Neural cell (in vitro differentiated cells): Measurements from ENCODE around the gene FAM20C. TPM values are rescaled to one million over a fixed set of nuclear protein-coding genes. Genes with fewer than 3 reads are reported as not detected.

Experiments used
- H2AFZ ChIP-seq: fragments of 200-600, 300-800 bp; sonication (generic), shearing (Covaris generic); 2 replicates; pipeline ENCODE4 v1.6.0; 2014; ENCODE audit warnings: low read depth, mild to moderate bottlenecking, antibody characterized with exemption, low read length, moderate library complexity
- H3F3A ChIP-seq: fragments of 200-600 bp; shearing (Covaris generic); 2 replicates; pipeline ENCODE4 v1.6.1; 2016; ENCODE audit warnings: mild to moderate bottlenecking, moderate library complexity, mixed read lengths, antibody characterized with exemption, low read length; ENCODE audit not compliant: insufficient read depth, poor library complexity, severe bottlenecking
- H3K27ac ChIP-seq: fragments of 200-600, 300-800 bp; sonication (generic), shearing (Covaris generic); 2 replicates; pipeline ENCODE4 v1.5.1; 2014; ENCODE audit warnings: mild to moderate bottlenecking, low read length, moderate library complexity
- H3K27me3 ChIP-seq: fragments of 300-800, 200-600 bp; sonication (generic), shearing (Covaris generic); 2 replicates; pipeline ENCODE4 v1.6.0; 2014; ENCODE audit warnings: mild to moderate bottlenecking, low read depth, low read length, moderate library complexity; ENCODE audit not compliant: insufficient read depth
- H3K36me3 ChIP-seq: fragments of 300-800, 200-600 bp; sonication (generic), shearing (Covaris generic); 2 replicates; pipeline ENCODE4 v1.5.1; 2014; ENCODE audit warnings: mild to moderate bottlenecking, antibody characterized with exemption, low read length, moderate library complexity; ENCODE audit not compliant: insufficient read depth
- H3K4me2 ChIP-seq: fragments of 300-800, 200-600 bp; sonication (generic), shearing (Covaris generic); 2 replicates; pipeline ENCODE4 v1.6.0; 2014; ENCODE audit warnings: mild to moderate bottlenecking, low read length
- H3K4me3 ChIP-seq: fragments of 300-800, 200-600 bp; sonication (generic), shearing (Covaris generic); 2 replicates; pipeline ENCODE4 v1.5.1; 2014; ENCODE audit warnings: mild to moderate bottlenecking, low read length, moderate library complexity
- H3K79me2 ChIP-seq: fragments of 200-600 bp; shearing (Covaris generic); replicated peaks from 2 replicates; pipeline ENCODE4 v1.6.0; 2014; ENCODE audit warnings: mild to moderate bottlenecking, low read length, moderate library complexity; ENCODE audit not compliant: insufficient read depth
- H3K9ac ChIP-seq: fragments of 300-800, 200-600 bp; sonication (generic), shearing (Covaris generic); 2 replicates; pipeline ENCODE4 v1.6.1; 2016; ENCODE audit warnings: mild to moderate bottlenecking, low read length, mixed read lengths
- H3K9me2 ChIP-seq: fragments of 200-600 bp; shearing (Covaris generic); 2 replicates; pipeline ENCODE4 v1.6.1; 2016; ENCODE audit warnings: mild to moderate bottlenecking, low read length, mixed read lengths; ENCODE audit not compliant: insufficient read depth
- H3K9me3 ChIP-seq: fragments of 200-600, 300-800 bp; sonication (generic), shearing (Covaris generic); 2 replicates; pipeline ENCODE4 v1.6.1; 2016; ENCODE audit warnings: mild to moderate bottlenecking, mixed run types, low read length, moderate library complexity, mixed read lengths
- H4K20me1 ChIP-seq: fragments of 200-600 bp; shearing (Covaris generic); 2 replicates; pipeline ENCODE4 v1.6.1; 2016; ENCODE audit warnings: mild to moderate bottlenecking, mixed run types; ENCODE audit not compliant: insufficient read depth
- CTCF ChIP-seq: fragments of 450-650 bp; IDR thresholded peaks from 2 replicates; pipeline ENCODE4 v1.5.1; 2014; ENCODE audit warnings: antibody characterized with exemption, mild to moderate bottlenecking, moderate library complexity; ENCODE audit not compliant: poor library complexity, severe bottlenecking
- EP300 ChIP-seq: fragments of 450-650 bp; conservative IDR thresholded peaks from 2 replicates; pipeline ENCODE4 v1.6.1; 2014; ENCODE audit warnings: antibody characterized with exemption, mild to moderate bottlenecking, moderate library complexity; ENCODE audit not compliant: poor library complexity, severe bottlenecking
- EZH2 ChIP-seq: fragments of 200-600, 300-800 bp; shearing (Covaris generic), sonication (generic); IDR thresholded peaks from 2 replicates; pipeline ENCODE4 v1.6.1; 2014; ENCODE audit warnings: antibody characterized with exemption, low read length, borderline replicate concordance, mild to moderate bottlenecking; ENCODE audit not compliant: insufficient read depth, poor library complexity, severe bottlenecking
- MXI1 ChIP-seq: fragments of 450-650 bp; conservative IDR thresholded peaks from 2 replicates; pipeline ENCODE4 v1.6.1; 2014; ENCODE audit warnings: antibody characterized with exemption, mild to moderate bottlenecking; ENCODE audit not compliant: poor library complexity, severe bottlenecking
- POLR2AphosphoS5 ChIP-seq: IDR thresholded peaks from 2 replicates; pipeline ENCODE4 v1.6.1; 2012
- RAD21 ChIP-seq: fragments of 450-650 bp; conservative IDR thresholded peaks from 2 replicates; pipeline ENCODE4 v1.6.1; 2014; ENCODE audit warnings: antibody characterized with exemption, mild to moderate bottlenecking, moderate library complexity
- SMC3 ChIP-seq: fragments of 450-650 bp; conservative IDR thresholded peaks from 2 replicates; pipeline ENCODE4 v1.6.1; 2014; ENCODE audit warnings: antibody characterized with exemption, mild to moderate bottlenecking, moderate library complexity; ENCODE audit not compliant: poor library complexity
- polyA plus RNA-seq: library from polyadenylated mRNA; depleted of rRNA; stranded (reverse); fragments of >200 nt; gene quantifications from 2 replicates; pipeline ENCODE4 v1.2.3, GENCODE V29; 2014
- TF ChIP-seq, protein P1 (sequence below): IDR thresholded peaks from 2 replicates; pipeline ENCODE4 v1.6.1; 2012; ENCODE audit warnings: borderline replicate concordance

FAM20C gene
- polyA plus RNA-seq, 1 donor from 2014 or later: 22.7 TPM

GRCh38 chr7:157008-157310 lies 35.4 kb upstream of the FAM20C start (continued):
- no peak for TF ChIP-seq CTCF
- TF ChIP-seq EP300: no peak
- no peak for TF ChIP-seq RAD21

- H3K27me3 ChIP-seq: no peaks in the 10 kb centered on the region
- no peaks in the 10 kb centered on the region for H3F3A ChIP-seq
- H3K79me2 ChIP-seq: no peaks in the 10 kb centered on the region
- no peak overlapping the region for H3K4me3 ChIP-seq
- TF ChIP-seq EZH2: no peak
- no peak for TF ChIP-seq MXI1
- TF ChIP-seq EP300: no peak
- TF ChIP-seq POLR2AphosphoS5: no peak
- TF ChIP-seq CTCF: no peak
- TF ChIP-seq, protein P1, sequence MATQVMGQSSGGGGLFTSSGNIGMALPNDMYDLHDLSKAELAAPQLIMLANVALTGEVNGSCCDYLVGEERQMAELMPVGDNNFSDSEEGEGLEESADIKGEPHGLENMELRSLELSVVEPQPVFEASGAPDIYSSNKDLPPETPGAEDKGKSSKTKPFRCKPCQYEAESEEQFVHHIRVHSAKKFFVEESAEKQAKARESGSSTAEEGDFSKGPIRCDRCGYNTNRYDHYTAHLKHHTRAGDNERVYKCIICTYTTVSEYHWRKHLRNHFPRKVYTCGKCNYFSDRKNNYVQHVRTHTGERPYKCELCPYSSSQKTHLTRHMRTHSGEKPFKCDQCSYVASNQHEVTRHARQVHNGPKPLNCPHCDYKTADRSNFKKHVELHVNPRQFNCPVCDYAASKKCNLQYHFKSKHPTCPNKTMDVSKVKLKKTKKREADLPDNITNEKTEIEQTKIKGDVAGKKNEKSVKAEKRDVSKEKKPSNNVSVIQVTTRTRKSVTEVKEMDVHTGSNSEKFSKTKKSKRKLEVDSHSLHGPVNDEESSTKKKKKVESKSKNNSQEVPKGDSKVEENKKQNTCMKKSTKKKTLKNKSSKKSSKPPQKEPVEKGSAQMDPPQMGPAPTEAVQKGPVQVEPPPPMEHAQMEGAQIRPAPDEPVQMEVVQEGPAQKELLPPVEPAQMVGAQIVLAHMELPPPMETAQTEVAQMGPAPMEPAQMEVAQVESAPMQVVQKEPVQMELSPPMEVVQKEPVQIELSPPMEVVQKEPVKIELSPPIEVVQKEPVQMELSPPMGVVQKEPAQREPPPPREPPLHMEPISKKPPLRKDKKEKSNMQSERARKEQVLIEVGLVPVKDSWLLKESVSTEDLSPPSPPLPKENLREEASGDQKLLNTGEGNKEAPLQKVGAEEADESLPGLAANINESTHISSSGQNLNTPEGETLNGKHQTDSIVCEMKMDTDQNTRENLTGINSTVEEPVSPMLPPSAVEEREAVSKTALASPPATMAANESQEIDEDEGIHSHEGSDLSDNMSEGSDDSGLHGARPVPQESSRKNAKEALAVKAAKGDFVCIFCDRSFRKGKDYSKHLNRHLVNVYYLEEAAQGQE: no peak
- no peak overlapping the region for H3K4me2 ChIP-seq
- H2AFZ ChIP-seq: no peak overlapping the region
- no peaks in the 10 kb centered on the region for H3K36me3 ChIP-seq
- no peaks in the 10 kb centered on the region for H3K9me2 ChIP-seq
- H3K27ac ChIP-seq: no peak overlapping the region
- no peak overlapping the region for H3K9ac ChIP-seq
- H4K20me1 ChIP-seq: no peaks in the 10 kb centered on the region
- no peaks in the 10 kb centered on the region for H3K9me3 ChIP-seq
Observed at GRCh38 chr7:157771-158625, 34.4 kb upstream of the FAM20C start.

DNA sequence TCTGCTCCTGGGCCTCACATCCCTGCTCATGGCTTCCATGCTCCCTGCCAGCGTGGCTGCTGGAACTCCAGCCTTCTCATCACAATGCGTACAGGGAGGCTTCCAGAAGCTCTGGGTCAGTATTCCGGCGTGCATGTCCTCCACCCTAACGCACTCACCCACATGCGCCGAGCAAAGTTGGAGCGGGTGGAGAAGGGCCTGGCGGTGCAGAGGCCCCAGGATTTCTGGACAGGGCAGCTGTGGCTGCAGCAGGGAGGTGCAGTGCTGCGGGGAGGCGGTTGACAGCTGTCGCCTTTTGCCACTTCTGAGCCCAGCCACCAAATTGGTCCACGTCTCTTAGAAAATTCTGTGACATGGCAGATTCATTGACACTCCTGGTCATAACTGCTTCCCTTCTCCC lies 33.6 kb upstream of the FAM20C start:
- Histone ChIP-seq H3K9ac (no peak overlapping the region), H3K4me2 (no peak overlapping the region), H3K9me2 (no peaks in the 10 kb centered on the region), H3K36me3 (no peaks in the 10 kb centered on the region), H3K27ac (no peak overlapping the region), H3K79me2 (no peaks in the 10 kb centered on the region), H3K9me3 (no peaks in the 10 kb centered on the region), H3K27me3 (no peaks in the 10 kb centered on the region), H4K20me1 (no peaks in the 10 kb centered on the region), H3F3A (no peaks in the 10 kb centered on the region), H2AFZ (no peak overlapping the region), H3K4me3 (no peak overlapping the region)
- TF ChIP-seq POLR2AphosphoS5 (no peak), EP300 (no peak), CTCF (no peak), SMC3 (no peak)
- TF ChIP-seq, protein P1: no peak
